Ishikawa (cell line): ENCODE measurements around the gene ZGRF1.

ENCODE experiments used
- CEBPB ChIP-seq: IDR thresholded peaks from 2 replicates; pipeline ENCODE4 v1.6.1; 2012
- CREB1 ChIP-seq: IDR thresholded peaks from 2 replicates; pipeline ENCODE4 v1.6.1; 2012; ENCODE audit warnings: low read depth
- EGR1 ChIP-seq: IDR thresholded peaks from 2 replicates; pipeline ENCODE4 v1.6.1; 2012
- EP300 ChIP-seq: IDR thresholded peaks from 2 replicates; pipeline ENCODE4 v1.6.1; 2012; ENCODE audit warnings: borderline replicate concordance
- RAD21 ChIP-seq: IDR thresholded peaks from 2 replicates; pipeline ENCODE4 v1.6.1; 2012; ENCODE audit warnings: low read depth
- TAF1 ChIP-seq: IDR thresholded peaks from 2 replicates; pipeline ENCODE4 v1.6.1; 2012; ENCODE audit warnings: low read depth, mild to moderate bottlenecking
- TCF12 ChIP-seq: IDR thresholded peaks from 2 replicates; pipeline ENCODE4 v1.6.1; 2012; ENCODE audit warnings: low read depth
- TEAD4 ChIP-seq: IDR thresholded peaks from 2 replicates; pipeline ENCODE4 v1.6.1; 2012
- YY1 ChIP-seq: IDR thresholded peaks from 2 replicates; pipeline ENCODE4 v1.6.1; 2012; ENCODE audit warnings: low read depth
- TF ChIP-seq, protein P1 (sequence below): IDR thresholded peaks from 2 replicates; pipeline ENCODE4 v1.6.1; 2012

DNA sequence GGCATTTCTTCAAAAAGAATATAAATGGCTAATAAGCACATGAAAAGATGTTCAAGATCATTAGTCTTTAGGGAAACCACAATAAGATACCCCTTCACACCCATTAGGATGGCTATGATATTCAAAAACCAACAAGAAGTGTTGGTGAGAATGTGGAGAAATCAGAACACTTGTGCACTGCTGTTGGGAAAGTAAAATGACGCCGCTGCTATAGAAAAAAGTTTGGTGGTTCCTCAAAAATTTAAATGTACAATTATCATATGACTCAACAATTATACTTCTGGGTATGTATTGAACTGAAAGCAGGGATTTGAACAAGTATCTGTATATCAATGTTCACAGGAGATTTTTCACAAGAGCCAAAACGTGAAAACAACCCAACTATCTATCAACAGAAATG lies 91.4 kb downstream of the ZGRF1 start:
- TF ChIP-seq TCF12 (no peak), YY1 (no peak), EP300 (no peak), CREB1 (no peak), TAF1 (no peak), RAD21 (no peak), EGR1 (no peak), TEAD4 (no peak), CEBPB (no peak)
- TF ChIP-seq, protein P1, sequence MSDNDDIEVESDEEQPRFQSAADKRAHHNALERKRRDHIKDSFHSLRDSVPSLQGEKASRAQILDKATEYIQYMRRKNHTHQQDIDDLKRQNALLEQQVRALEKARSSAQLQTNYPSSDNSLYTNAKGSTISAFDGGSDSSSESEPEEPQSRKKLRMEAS = no peak
